Activated CD4-positive, alpha-beta T cell treated with anti-CD3 and anti-CD28 coated beads for 36 hours (primary cell): ENCODE data around the gene MLLT1. TPM values are rescaled to one million over a fixed set of nuclear protein-coding genes. Genes with fewer than 3 reads are reported as not detected.

Experiments
- ATAC-seq: fragments of 200-7000 bp; cut with Tn5 transposase; one replicate; pipeline ENCODE4 v1.10.0; 2021; ENCODE audit warnings: mild to moderate bottlenecking, moderate library complexity
- CTCF ChIA-PET: fragments of 350-600 bp; sonication (Branson Sonifier 250); formaldehyde crosslinking; loops from one replicate; lab custom pipeline; 2021; ENCODE audit warnings: antibody characterized with exemption; lab: Charles Lee
- POLR2A ChIA-PET: fragments of 350-600 bp; sonication (Branson Sonifier 250); formaldehyde crosslinking; loops from one replicate; lab custom pipeline; 2021; ENCODE audit warnings: antibody characterized with exemption, inconsistent platforms; lab: Charles Lee
- DNase-seq: peaks from one replicate; pipeline ENCODE4 v3.0.0-alpha.2; 2020
- H3K27ac Mint-ChIP-seq: one replicate; pipeline ENCODE4 v1.8.0; 2021; ENCODE audit warnings: mixed read lengths
- H3K27me3 Mint-ChIP-seq: one replicate; pipeline ENCODE4 v1.8.0; 2021; ENCODE audit warnings: mixed read lengths
- H3K36me3 Mint-ChIP-seq: one replicate; pipeline ENCODE4 v1.8.0; 2021; ENCODE audit warnings: low read depth, mixed read lengths
- H3K4me1 Mint-ChIP-seq: one replicate; pipeline ENCODE4 v1.8.0; 2021; ENCODE audit warnings: mixed read lengths
- H3K4me3 Mint-ChIP-seq: one replicate; pipeline ENCODE4 v1.8.0; 2021; ENCODE audit warnings: mild to moderate bottlenecking, moderate library complexity, mixed read lengths
- H3K9me3 Mint-ChIP-seq: one replicate; pipeline ENCODE4 v1.8.0; 2021; ENCODE audit warnings: low read depth, mixed read lengths
- intact Hi-C, 2 experiments: fragments of 100-400 bp; cut with DNase I in 1 of 2; cut with micrococcal nuclease in 1 of 2; formaldehyde crosslinking; loops; one replicate each; pipeline versions ENCODE4 v1.14.2 to v1.15.1; 2022 to 2024; cut with DNase I, micrococcal nuclease
- total RNA-seq, 2 experiments: library from RNA; stranded (reverse); gene quantifications; one replicate each; pipeline ENCODE4 v1.2.3, GENCODE V29; 2021

MLLT1 gene
- total RNA-seq, 2 experiments from 2014 or later: 45.0 to 46.6 TPM

GRCh38 chr19:6233056-6233826 is 46.5 kb downstream of the MLLT1 start:
- peaks cover 13% of the 10 kb centered on the region for H3K36me3 Mint-ChIP-seq
- H3K27ac Mint-ChIP-seq: no peak overlapping the region
- no peaks in the 10 kb centered on the region for H3K27me3 Mint-ChIP-seq
- intact Hi-C loops: no loop called here
- DNase-seq (no peak), ATAC-seq (no peak)
- H3K9me3 Mint-ChIP-seq: no peaks in the 10 kb centered on the region
- ChIA-PET POLR2A (no interaction called here), CTCF (no interaction called here)
- H3K4me1 Mint-ChIP-seq: peaks cover 24% of the 10 kb centered on the region
- no peak overlapping the region for H3K4me3 Mint-ChIP-seq

- Mint-ChIP-seq H3K27ac (no peak overlapping the region), H3K9me3 (no peaks in the 10 kb centered on the region), H3K4me3 (no peak overlapping the region), H3K27me3 (no peaks in the 10 kb centered on the region), H3K4me1 (peaks cover 18% of the 10 kb centered on the region), H3K36me3 (peaks cover 11% of the 10 kb centered on the region)
- intact Hi-C loops: no loop called here
- ATAC-seq (no peak), DNase-seq (no peak)
- ChIA-PET POLR2A (no interaction called here), CTCF (no interaction called here)
Observed at GRCh38 chr19:6232601-6233055, 47.1 kb downstream of the MLLT1 start.

GRCh38 chr19:6230991-6231448 is 48.8 kb downstream of the MLLT1 start:
- CTCF ChIA-PET: no interaction called here
- H3K27ac Mint-ChIP-seq: no peak overlapping the region

GRCh38 chr19:6229951-6230712 is 49.6 kb downstream of the MLLT1 start:
- Mint-ChIP-seq H3K27ac (no peak overlapping the region), H3K4me1 (peaks cover 12% of the 10 kb centered on the region), H3K9me3 (no peaks in the 10 kb centered on the region), H3K4me3 (no peak overlapping the region), H3K36me3 (peaks cover 13% of the 10 kb centered on the region), H3K27me3 (no peaks in the 10 kb centered on the region)
- ChIA-PET POLR2A (no interaction called here), CTCF (no interaction called here)
- ATAC-seq (no peak), DNase-seq (no peak)
- intact Hi-C loops: no loop called here

More at GRCh38 chr19:6230991-6231448, 48.8 kb downstream of the MLLT1 start:
- DNase-seq: no peak
- Mint-ChIP-seq H3K27me3 (no peaks in the 10 kb centered on the region), H3K9me3 (no peaks in the 10 kb centered on the region), H3K36me3 (peaks cover 13% of the 10 kb centered on the region), H3K4me3 (no peak overlapping the region), H3K4me1 (peaks cover 18% of the 10 kb centered on the region)
- no peak for ATAC-seq
- intact Hi-C loops: no loop called here
- POLR2A ChIA-PET: no interaction called here

- ATAC-seq (no peak), DNase-seq (no peak)
- no peaks in the 10 kb centered on the region for H3K27me3 Mint-ChIP-seq
- H3K9me3 Mint-ChIP-seq: no peaks in the 10 kb centered on the region
- H3K36me3 Mint-ChIP-seq: peaks cover 14% of the 10 kb centered on the region
- H3K4me1 Mint-ChIP-seq: peaks cover 6% of the 10 kb centered on the region
- ChIA-PET POLR2A (no interaction called here), CTCF (no interaction called here)
- no peak overlapping the region for H3K4me3 Mint-ChIP-seq
- H3K27ac Mint-ChIP-seq: no peak overlapping the region
- intact Hi-C loops: no loop called here
Observed at GRCh38 chr19:6229216-6229913, 50.4 kb downstream of the MLLT1 start.

- Mint-ChIP-seq H3K27me3 (no peaks in the 10 kb centered on the region), H3K9me3 (no peaks in the 10 kb centered on the region), H3K4me1 (peaks cover 5% of the 10 kb centered on the region), H3K27ac (no peak overlapping the region), H3K4me3 (no peak overlapping the region), H3K36me3 (peaks cover 15% of the 10 kb centered on the region)
- POLR2A ChIA-PET: no interaction called here
- DNase-seq (no peak), ATAC-seq (no peak)
- intact Hi-C loops: no loop called here
- CTCF ChIA-PET: no interaction called here
Observed at GRCh38 chr19:6228551-6229215, 51.1 kb downstream of the MLLT1 start.

GRCh38 chr19:6227936-6228325 is 51.8 kb downstream of the MLLT1 start:
- Mint-ChIP-seq H3K36me3 (peaks cover 16% of the 10 kb centered on the region), H3K27me3 (no peaks in the 10 kb centered on the region), H3K4me3 (no peak overlapping the region), H3K9me3 (no peaks in the 10 kb centered on the region), H3K4me1 (peaks cover 4% of the 10 kb centered on the region), H3K27ac (no peak overlapping the region)
- POLR2A ChIA-PET: no interaction called here
- intact Hi-C loops: no loop called here
- DNase-seq (no peak), ATAC-seq (no peak)
- CTCF ChIA-PET: no interaction called here

GRCh38 chr19:6227156-6227935 is 52.4 kb downstream of the MLLT1 start:
- CTCF ChIA-PET: no interaction called here
- POLR2A ChIA-PET: no interaction called here
- ATAC-seq (no peak), DNase-seq (no peak)
- peaks cover 2% of the 10 kb centered on the region for H3K4me1 Mint-ChIP-seq
- H3K4me3 Mint-ChIP-seq: no peak overlapping the region
- no peak overlapping the region for H3K27ac Mint-ChIP-seq
- H3K27me3 Mint-ChIP-seq: no peaks in the 10 kb centered on the region
- H3K9me3 Mint-ChIP-seq: no peaks in the 10 kb centered on the region
- intact Hi-C loops: no loop called here
- H3K36me3 Mint-ChIP-seq: peaks cover 16% of the 10 kb centered on the region

GRCh38 chr19:6226444-6227155 is 53.2 kb downstream of the MLLT1 start:
- ChIA-PET CTCF (interaction anchor here (0.6 to 1.3 kb wide), 2 partner anchors 12 to 278 kb away, joined by 3 read pairs; no protein-coding TSS in a partner anchor), POLR2A (interaction anchor here (0.6 kb wide), 1 partner anchor 649 kb away, joined by 4 read pairs; no protein-coding TSS in a partner anchor)
- Mint-ChIP-seq H3K27ac (no peak overlapping the region), H3K9me3 (no peaks in the 10 kb centered on the region), H3K27me3 (no peaks in the 10 kb centered on the region), H3K4me1 (peaks cover 2% of the 10 kb centered on the region), H3K4me3 (no peak overlapping the region), H3K36me3 (peaks cover 17% of the 10 kb centered on the region)
- intact Hi-C loops: no loop called here
- DNase-seq (no peak), ATAC-seq (no peak)

GRCh38 chr19:6226012-6226411 is 53.8 kb downstream of the MLLT1 start:
- no peak overlapping the region for H3K27ac Mint-ChIP-seq
- intact Hi-C loops: no loop called here
- no peak overlapping the region for H3K4me3 Mint-ChIP-seq
- H3K27me3 Mint-ChIP-seq: no peaks in the 10 kb centered on the region
- H3K9me3 Mint-ChIP-seq: no peaks in the 10 kb centered on the region
- no peak for DNase-seq
- peaks cover 2% of the 10 kb centered on the region for H3K4me1 Mint-ChIP-seq
- ATAC-seq: no peak
- ChIA-PET CTCF (interaction anchor here (0.6 to 1.3 kb wide), 2 partner anchors 12 to 278 kb away, joined by 3 read pairs; no protein-coding TSS in a partner anchor), POLR2A (no interaction called here)
- peaks cover 15% of the 10 kb centered on the region for H3K36me3 Mint-ChIP-seq
